GM12872 (cell line): ENCODE results near the gene CA7.

Source experiments
- CTCF ChIP-seq: IDR thresholded peaks from 3 replicates; pipeline ENCODE4 v1.5.1; 2011; ENCODE audit warnings: low read depth, mild to moderate bottlenecking, low read length, moderate library complexity; ENCODE audit not compliant: insufficient read depth

Gene CA7

DNA sequence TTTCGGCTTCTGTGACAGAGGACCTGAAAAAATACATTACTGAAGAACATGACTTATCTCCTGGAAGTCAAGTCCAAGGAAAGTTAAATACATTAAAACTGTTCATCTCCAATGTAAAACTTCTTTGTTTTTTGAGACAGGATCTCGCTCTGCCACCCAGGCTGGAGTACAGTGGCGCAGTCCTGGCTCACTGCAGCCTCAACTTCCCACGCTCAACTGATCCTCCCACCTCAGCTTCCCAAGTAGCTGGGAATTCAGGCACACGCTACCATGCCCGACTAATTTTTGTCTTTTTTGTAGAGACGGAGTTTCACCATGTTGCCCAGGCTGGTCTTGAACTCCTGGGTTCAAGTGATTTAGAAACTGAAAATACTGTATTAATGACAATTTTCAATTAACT lies 33.2 kb upstream of the CA7 start:
- no peak for TF ChIP-seq CTCF

- TF ChIP-seq CTCF: no peak
Observed at GRCh38 chr16:66814734-66815133, 29.5 kb upstream of the CA7 start.

DNA sequence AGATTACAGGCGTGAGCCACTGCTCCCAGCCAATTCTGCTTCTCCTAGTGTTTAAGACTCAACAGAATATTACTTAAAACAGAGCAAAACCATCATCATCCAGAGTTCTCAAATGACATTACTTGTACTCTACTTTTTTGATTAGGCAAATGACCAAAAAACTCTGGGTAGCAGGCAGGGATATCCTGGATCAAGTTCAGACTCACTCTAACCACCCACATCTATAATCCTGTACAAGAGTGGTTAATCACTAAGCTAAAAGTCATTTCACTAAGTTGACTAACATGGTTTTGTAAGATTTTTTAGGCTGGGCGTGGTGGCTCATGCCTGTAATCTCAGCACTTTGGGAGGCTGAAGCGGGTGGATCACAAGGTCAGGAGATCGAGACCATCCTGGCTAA lies 20.2 kb upstream of the CA7 start:
- no peak for TF ChIP-seq CTCF

- TF ChIP-seq CTCF: peak; percentile 98
Observed at GRCh38 chr16:66830422-66831404, 13.5 kb upstream of the CA7 start, which contains the start of gene NAE1. Gene NAE1 (minus strand): TSS chr16:66830976. CDS start chr16:66830899, 77 bp downstream.

DNA sequence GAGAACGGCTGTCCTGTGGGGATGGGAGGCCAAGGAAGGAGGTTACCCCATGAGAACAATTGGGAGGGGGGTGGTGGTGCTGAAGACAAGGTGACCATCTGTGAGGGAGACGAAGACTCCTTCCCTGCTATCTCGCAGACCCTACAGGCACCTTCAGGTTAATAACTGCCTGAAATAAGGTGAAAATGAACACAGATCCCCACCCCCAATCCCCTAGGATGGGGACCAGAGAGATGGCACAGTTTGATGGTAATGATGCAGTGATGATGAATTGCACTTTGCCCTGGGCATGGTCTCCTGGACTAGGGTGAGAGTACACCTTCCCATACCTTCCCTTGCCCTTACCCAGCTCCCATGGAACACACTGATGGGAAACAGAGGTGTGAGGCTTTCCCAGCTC lies 12.0 kb upstream of the CA7 start:
- TF ChIP-seq CTCF: no peak

GRCh38 chr16:66832661-66833305 lies 11.4 kb upstream of the CA7 start:
- TF ChIP-seq CTCF: no peak

DNA sequence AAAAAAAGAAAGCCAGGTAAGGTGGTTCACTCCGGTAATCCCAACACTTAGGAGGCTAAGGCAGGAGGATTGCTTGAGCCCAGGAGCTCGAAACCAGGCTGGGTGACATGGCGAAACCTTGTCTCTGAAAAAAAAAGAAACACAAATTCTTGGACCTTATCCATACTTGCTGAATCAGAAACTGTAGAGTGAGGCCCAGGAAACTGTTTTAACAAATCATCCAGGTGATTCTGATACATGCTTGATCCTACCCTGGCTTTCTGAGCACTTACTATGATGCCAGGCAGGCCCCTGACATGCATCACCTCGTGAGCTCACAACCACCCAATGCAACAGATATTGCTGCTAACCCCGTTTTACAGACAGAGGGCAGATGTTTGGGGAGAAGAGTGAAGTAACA lies 9.5 kb upstream of the CA7 start:
- no peak for TF ChIP-seq CTCF
